Breast epithelium (tissue), 3 donors: ENCODE data around the gene ARF6.

Source experiments
- CTCF ChIP-seq, 3 donors: fragments of 450-650 bp; IDR thresholded peaks; one replicate each; pipeline ENCODE4 v1.5.1; 2016 to 2017; ENCODE audit warnings: antibody characterized with exemption in 3 of 3, mild to moderate bottlenecking in 3 of 3, moderate library complexity in 3 of 3
- POLR2AphosphoS5 ChIP-seq, 3 donors: sonication (generic); formaldehyde crosslinking; IDR thresholded peaks; one replicate each; pipeline ENCODE4 v1.6.1; 2017; ENCODE audit warnings: antibody characterized with exemption in 3 of 3

- no peak for TF ChIP-seq CTCF (IDR thresholded peaks at IDR 0.05)
- no peak for TF ChIP-seq POLR2AphosphoS5 (IDR thresholded peaks at IDR 0.05)
Observed at GRCh38 chr14:49921401-49921800, 28.5 kb downstream of the ARF6 start.
